ENCODE measurements around the gene TRABD2A. TPM values are rescaled to one million over a fixed set of nuclear protein-coding genes. Genes with fewer than 3 reads are reported as not detected.
A peak's percentile ranks its signal among the peaks of the same experiment; 100 is the strongest.

Gene TRABD2A
- total RNA-seq, 2 experiments from 2014 or later, result 35.9 to 38.3 TPM

GRCh38 chr2:84800194-84800805 is 80.6 kb downstream of the TRABD2A start:
- Mint-ChIP-seq H3K36me3 (ENCODE audit: low read depth) (peaks cover 6% of the 10 kb centered on the region), H3K27me3 (no peaks in the 10 kb centered on the region), H3K9me3 (peaks cover 14% of the 10 kb centered on the region), H3K27ac (peak overlapping the region; percentile 26), H3K4me1 (peaks cover 13% of the 10 kb centered on the region), H3K4me3 (peak overlapping the region; percentile 26)
- CTCF ChIA-PET, result interaction anchor here (1.1 to 1.3 kb wide), 2 partner anchors 59 to 125 kb away, joined by 3 to 4 read pairs; no protein-coding TSS in a partner anchor
- POLR2A ChIA-PET, result interaction anchor here (0.7 kb wide), 1 partner anchor 39 kb away, joined by 3 read pairs; no protein-coding TSS in a partner anchor
- no peak for DNase-seq

DNA sequence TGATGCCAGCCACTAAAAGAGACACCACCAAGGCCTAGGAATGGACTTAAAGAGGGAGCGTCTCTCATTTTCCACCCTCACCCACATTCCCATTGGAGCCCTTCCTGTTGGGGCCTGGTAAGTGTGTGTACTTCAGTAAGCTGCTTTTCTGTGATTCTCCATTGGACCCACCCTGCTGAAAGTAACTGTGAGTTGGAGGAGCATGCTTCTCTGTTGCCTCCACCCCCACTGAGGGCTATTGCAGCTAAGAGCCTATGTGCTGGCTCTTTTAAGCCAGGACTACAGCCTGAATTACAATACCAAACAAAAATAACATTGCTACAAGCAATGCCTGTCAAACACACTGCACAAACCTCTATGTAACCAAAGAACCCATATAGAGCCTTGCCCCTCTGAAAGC is 81.1 kb downstream of the TRABD2A start:
- ChIA-PET POLR2A (no interaction called here), CTCF (interaction anchor here (1.3 kb wide), 1 partner anchor 58 kb away, joined by 4 read pairs; no protein-coding TSS in a partner anchor)
- Mint-ChIP-seq H3K27me3 (no peaks in the 10 kb centered on the region), H3K27ac (no peak overlapping the region), H3K4me3 (peak overlapping the region; percentile 26), H3K4me1 (peaks cover 13% of the 10 kb centered on the region), H3K36me3 (ENCODE audit: low read depth) (peaks cover 6% of the 10 kb centered on the region), H3K9me3 (peaks cover 14% of the 10 kb centered on the region)
- no peak for DNase-seq

GRCh38 chr2:84797271-84797670 is 83.6 kb downstream of the TRABD2A start:
- Mint-ChIP-seq H3K4me3 (no peak overlapping the region), H3K27me3 (no peaks in the 10 kb centered on the region), H3K36me3 (ENCODE audit: low read depth) (peaks cover 8% of the 10 kb centered on the region), H3K27ac (no peak overlapping the region), H3K4me1 (peaks cover 13% of the 10 kb centered on the region), H3K9me3 (peaks cover 20% of the 10 kb centered on the region)
- ChIA-PET POLR2A (no interaction called here), CTCF (interaction anchor here (0.9 kb wide), 1 partner anchor 17 kb away, joined by 4 read pairs; no protein-coding TSS in a partner anchor)
- no peak for DNase-seq

DNA sequence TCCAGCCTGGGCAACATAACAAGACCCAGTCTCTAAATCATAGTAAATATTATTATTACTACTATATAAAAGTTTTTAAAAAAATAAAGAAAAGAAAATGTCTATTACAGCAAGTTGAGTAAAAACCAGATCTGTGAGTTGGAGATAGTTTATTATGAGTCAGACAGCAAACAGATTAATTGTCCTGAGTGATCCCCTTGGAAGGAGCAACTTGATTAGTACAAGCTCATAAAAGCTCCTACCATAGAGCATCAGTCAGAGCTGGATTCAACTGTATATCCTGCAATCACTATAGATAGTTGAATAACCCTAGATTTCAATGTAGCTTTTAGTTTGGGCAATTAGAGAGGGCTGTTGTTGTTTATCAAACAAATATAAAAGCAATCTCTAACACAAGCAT is 84.1 kb downstream of the TRABD2A start:
- H3K27ac Mint-ChIP-seq, result no peak overlapping the region
- peaks cover 5% of the 10 kb centered on the region for H3K36me3 Mint-ChIP-seq (ENCODE audit: low read depth)
- H3K4me1 Mint-ChIP-seq, result peaks cover 13% of the 10 kb centered on the region
- no peak for DNase-seq
- no peak overlapping the region for H3K4me3 Mint-ChIP-seq
- POLR2A ChIA-PET, result no interaction called here
- H3K9me3 Mint-ChIP-seq, result peaks cover 15% of the 10 kb centered on the region
- H3K27me3 Mint-ChIP-seq, result no peaks in the 10 kb centered on the region
- CTCF ChIA-PET, result interaction anchor here (0.9 kb wide), 2 partner anchors 17 to 218 kb away, joined by 4 read pairs; no protein-coding TSS in a partner anchor

DNA sequence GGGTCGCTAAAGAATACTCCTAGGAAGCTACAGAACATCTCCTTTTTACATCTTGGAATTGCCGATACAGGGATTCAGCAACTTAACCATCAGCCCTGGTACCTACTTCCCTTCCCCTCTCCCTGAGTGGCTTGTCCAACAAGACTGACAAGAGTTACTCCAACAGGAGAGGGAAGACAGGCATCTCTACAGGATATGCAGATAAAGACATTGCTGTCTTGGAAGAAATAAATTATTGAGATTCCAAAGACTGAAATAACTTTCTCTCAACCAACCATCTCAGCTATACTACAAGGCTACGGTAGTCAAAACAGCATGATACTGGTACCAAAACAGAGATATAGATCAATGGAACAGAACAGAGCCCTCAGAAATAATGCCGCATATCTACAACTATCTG is 87.2 kb downstream of the TRABD2A start:
- DNase-seq, result no peak
- H3K9me3 Mint-ChIP-seq, result peaks cover 11% of the 10 kb centered on the region
- POLR2A ChIA-PET, result interaction anchor here (1.4 kb wide), 1 partner anchor 11 kb away, joined by 5 read pairs; no protein-coding TSS in a partner anchor
- no peaks in the 10 kb centered on the region for H3K27me3 Mint-ChIP-seq
- no peak overlapping the region for H3K4me3 Mint-ChIP-seq
- CTCF ChIA-PET, result no interaction called here
- peaks cover 8% of the 10 kb centered on the region for H3K36me3 Mint-ChIP-seq (ENCODE audit: low read depth)
- H3K4me1 Mint-ChIP-seq, result no peaks in the 10 kb centered on the region
- no peak overlapping the region for H3K27ac Mint-ChIP-seq

- Mint-ChIP-seq H3K4me3 (no peak overlapping the region), H3K4me1 (no peaks in the 10 kb centered on the region), H3K36me3 (ENCODE audit: low read depth) (peaks cover 9% of the 10 kb centered on the region), H3K27ac (no peak overlapping the region), H3K9me3 (peaks cover 11% of the 10 kb centered on the region), H3K27me3 (no peaks in the 10 kb centered on the region)
- ChIA-PET CTCF (interaction anchor here (0.8 kb wide), 1 partner anchor 134 kb away, joined by 3 read pairs; no protein-coding TSS in a partner anchor), POLR2A (interaction anchor here (1.4 kb wide), 1 partner anchor 10 kb away, joined by 5 read pairs; no protein-coding TSS in a partner anchor)
- DNase-seq, result no peak
Observed at GRCh38 chr2:84792856-84793522, 87.9 kb downstream of the TRABD2A start.

DNA sequence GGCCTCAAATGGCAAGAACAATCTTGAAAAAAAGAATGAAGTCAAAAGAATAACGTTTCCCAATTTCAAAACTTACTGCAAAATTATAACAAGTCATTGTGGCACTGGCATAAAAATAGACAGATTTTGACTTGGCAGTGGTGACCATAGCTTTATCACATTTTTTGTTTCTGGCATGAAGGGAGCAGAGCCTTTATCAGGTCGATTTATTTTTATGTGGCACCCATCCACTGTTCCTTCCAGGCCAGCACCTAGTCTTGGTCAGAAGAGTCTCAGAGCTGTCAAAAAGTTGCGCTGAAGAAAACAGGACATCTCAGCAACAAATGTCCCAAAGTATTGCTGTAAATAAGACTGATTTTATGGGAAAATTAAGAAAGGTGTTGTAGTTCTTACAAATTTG is 92.4 kb downstream of the TRABD2A start:
- DNase-seq, result no peak
- Mint-ChIP-seq H3K9me3 (peaks cover 10% of the 10 kb centered on the region), H3K4me1 (peaks cover 14% of the 10 kb centered on the region), H3K27me3 (peaks cover 2% of the 10 kb centered on the region), H3K4me3 (no peak overlapping the region), H3K36me3 (ENCODE audit: low read depth) (peaks cover 20% of the 10 kb centered on the region), H3K27ac (no peak overlapping the region)
- ChIA-PET POLR2A (no interaction called here), CTCF (interaction anchor here (0.7 to 1.0 kb wide), 2 partner anchors 134 to 137 kb away, joined by 3 read pairs; no protein-coding TSS in a partner anchor)

GRCh38 chr2:84788027-84788426 is 92.9 kb downstream of the TRABD2A start:
- Mint-ChIP-seq H3K4me3 (no peak overlapping the region), H3K36me3 (ENCODE audit: low read depth) (peaks cover 22% of the 10 kb centered on the region), H3K4me1 (peaks cover 18% of the 10 kb centered on the region), H3K27me3 (peaks cover 2% of the 10 kb centered on the region), H3K27ac (no peak overlapping the region), H3K9me3 (peaks cover 8% of the 10 kb centered on the region)
- CTCF ChIA-PET, result interaction anchor here (0.7 to 1.0 kb wide), 2 partner anchors 133 to 138 kb away, joined by 3 read pairs; no protein-coding TSS in a partner anchor
- POLR2A ChIA-PET, result no interaction called here
- no peak for DNase-seq

GRCh38 chr2:84786601-84787000 is 94.3 kb downstream of the TRABD2A start:
- Mint-ChIP-seq H3K27me3 (peaks cover 2% of the 10 kb centered on the region), H3K36me3 (ENCODE audit: low read depth) (peaks cover 22% of the 10 kb centered on the region), H3K4me1 (peaks cover 32% of the 10 kb centered on the region), H3K4me3 (no peak overlapping the region), H3K9me3 (peaks cover 2% of the 10 kb centered on the region), H3K27ac (no peak overlapping the region)
- POLR2A ChIA-PET, result no interaction called here
- no peak for DNase-seq
- CTCF ChIA-PET, result interaction anchor here (0.7 to 1.1 kb wide), 2 partner anchors 45 to 1075 kb away, joined by 4 to 5 read pairs; no protein-coding TSS in a partner anchor

DNA sequence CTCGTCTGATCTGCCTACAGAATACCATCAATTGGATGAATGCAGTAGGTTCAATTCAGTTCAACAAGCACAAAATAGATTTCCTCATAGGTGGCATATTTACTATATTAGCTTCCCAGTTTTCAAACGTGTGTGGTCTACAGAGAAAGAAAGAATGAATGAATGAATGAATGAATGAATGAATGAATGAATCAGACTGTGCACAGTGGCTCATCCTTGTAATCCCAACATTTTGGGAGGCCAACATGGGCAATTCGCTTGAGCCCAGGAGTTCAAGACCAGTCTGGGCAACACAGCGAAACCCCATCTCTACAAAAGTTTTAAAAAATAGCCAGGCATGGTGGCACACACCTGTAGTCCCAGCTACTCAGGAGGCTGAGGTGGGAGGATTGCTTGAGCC is 94.9 kb downstream of the TRABD2A start:
- ChIA-PET CTCF (interaction anchor here (0.7 to 1.1 kb wide), 2 partner anchors 45 to 1076 kb away, joined by 4 to 5 read pairs; no protein-coding TSS in a partner anchor), POLR2A (no interaction called here)
- no peak for DNase-seq
- peaks cover 38% of the 10 kb centered on the region for H3K4me1 Mint-ChIP-seq
- H3K9me3 Mint-ChIP-seq, result peaks cover 2% of the 10 kb centered on the region
- H3K27me3 Mint-ChIP-seq, result peaks cover 2% of the 10 kb centered on the region
- no peak overlapping the region for H3K4me3 Mint-ChIP-seq
- H3K27ac Mint-ChIP-seq, result no peak overlapping the region
- H3K36me3 Mint-ChIP-seq (ENCODE audit: low read depth), result peaks cover 23% of the 10 kb centered on the region

- DNase-seq, result peak; percentile 58
Observed at GRCh38 chr2:84782717-84783442, 98.0 kb downstream of the TRABD2A start.

DNA sequence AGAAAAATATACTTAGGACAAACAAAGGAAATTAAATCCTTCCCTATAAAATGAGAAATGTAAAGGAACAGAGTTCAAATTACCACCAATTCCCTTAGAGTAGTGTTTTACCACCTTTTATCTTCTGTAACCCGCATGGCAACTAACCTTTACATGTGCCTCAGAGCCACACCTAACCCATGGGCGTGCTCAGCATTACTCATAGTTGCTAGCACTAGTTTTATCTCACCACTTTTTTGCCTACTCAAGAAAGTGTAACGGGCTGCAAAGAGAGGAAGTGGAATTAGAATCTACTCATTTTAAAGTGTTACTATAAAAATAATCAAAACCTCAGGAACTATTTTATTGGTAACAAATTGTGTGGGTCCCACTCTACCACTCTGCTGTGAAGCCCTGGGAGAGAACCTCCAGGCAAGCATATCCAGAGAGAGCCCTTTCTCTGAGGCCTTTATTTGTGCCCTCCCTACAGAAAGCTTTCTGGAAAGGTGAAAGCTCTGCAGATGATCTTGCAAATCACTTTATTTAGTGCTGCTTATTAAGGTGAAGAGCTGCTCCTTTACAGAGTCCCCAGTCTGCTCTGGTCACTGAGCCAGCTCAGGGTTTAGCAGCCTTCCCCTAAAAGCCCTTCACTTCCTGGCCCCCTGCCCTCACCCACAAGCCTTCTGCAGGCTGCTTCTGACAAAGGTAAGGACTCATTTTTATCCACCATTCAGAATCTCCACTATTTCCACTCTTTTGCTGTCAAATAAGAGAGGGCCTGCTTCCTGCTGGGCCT is 98.8 kb downstream of the TRABD2A start:
- Mint-ChIP-seq H3K9me3 (peaks cover 19% of the 10 kb centered on the region), H3K27ac (peak overlapping the region; percentile 97), H3K4me1 (peaks cover 67% of the 10 kb centered on the region), H3K36me3 (ENCODE audit: low read depth) (peaks cover 35% of the 10 kb centered on the region), H3K4me3 (no peak overlapping the region), H3K27me3 (no peaks in the 10 kb centered on the region)
- DNase-seq, result peak; percentile 75
- POLR2A ChIA-PET, result interaction anchor here (0.9 to 5.9 kb wide), 20 partner anchors 11 to 757 kb away, joined by 3 to 66 read pairs (median 9); partner anchors contain the start of genes MAT2A, SUCLG1, TMSB10 and TRABD2A
- CTCF ChIA-PET, result interaction anchor here (1.0 to 2.7 kb wide), 5 partner anchors 41 to 144 kb away, joined by 3 to 18 read pairs (median 4); no protein-coding TSS in a partner anchor

More at GRCh38 chr2:84782717-84783442, 98.0 kb downstream of the TRABD2A start:
- H3K36me3 Mint-ChIP-seq (ENCODE audit: low read depth), result peaks cover 34% of the 10 kb centered on the region
- H3K4me1 Mint-ChIP-seq, result peaks cover 67% of the 10 kb centered on the region
- ChIA-PET POLR2A (interaction anchor here (0.9 to 5.9 kb wide), 20 partner anchors 10 to 756 kb away, joined by 3 to 66 read pairs (median 9); partner anchors contain the start of genes MAT2A, SUCLG1, TMSB10 and TRABD2A), CTCF (interaction anchor here (0.7 to 2.7 kb wide), 7 partner anchors 42 to 143 kb away, joined by 3 to 18 read pairs (median 4); no protein-coding TSS in a partner anchor)
- peaks cover 2% of the 10 kb centered on the region for H3K27me3 Mint-ChIP-seq
- peak overlapping the region; percentile 97 for H3K27ac Mint-ChIP-seq
- peaks cover 15% of the 10 kb centered on the region for H3K9me3 Mint-ChIP-seq
- peak overlapping the region; percentile 38 for H3K4me3 Mint-ChIP-seq
